GM23338 (cell line): Measurements from ENCODE around the gene USF2. TPM values are rescaled to one million over a fixed set of nuclear protein-coding genes. Genes with fewer than 3 reads are reported as not detected.

ENCODE experiments used
- ATAC-seq: fragments of 200-7000 bp; cut with Tn5 transposase; 3 replicates; pipeline ENCODE4 v1.9.1; 2020
- DNase-seq: peaks from one replicate; pipeline ENCODE4 v3.0.0-alpha.2; 2015; ENCODE audit warnings: low spot score
- H2AFZ ChIP-seq: fragments of 200-600 bp; sonication (generic); 2 replicates; pipeline ENCODE4 v1.8.0; 2016; ENCODE audit warnings: antibody characterized with exemption, mild to moderate bottlenecking, moderate library complexity
- H3F3A ChIP-seq: fragments of 200-600 bp; sonication (generic); replicated peaks from 2 replicates; pipeline ENCODE4 v1.8.0; 2017; ENCODE audit warnings: antibody characterized with exemption, mixed run types, low read depth
- H3K27ac ChIP-seq: fragments of 200-600 bp; sonication (generic); 2 replicates; pipeline ENCODE4 v1.6.1; 2016; ENCODE audit warnings: low read depth
- H3K27me3 ChIP-seq: fragments of 200-600 bp; sonication (generic); 2 replicates; pipeline ENCODE4 v1.8.0; 2016; ENCODE audit warnings: mild to moderate bottlenecking, mixed run types, moderate library complexity; ENCODE audit not compliant: insufficient read depth
- H3K36me3 ChIP-seq: fragments of 200-600 bp; sonication (generic); 2 replicates; pipeline ENCODE4 v1.8.0; 2016; ENCODE audit warnings: mild to moderate bottlenecking; ENCODE audit not compliant: insufficient read depth
- H3K4me1 ChIP-seq: fragments of 200-600 bp; sonication (generic); 2 replicates; pipeline ENCODE4 v1.8.0; 2016; ENCODE audit warnings: mild to moderate bottlenecking, moderate library complexity; ENCODE audit not compliant: insufficient read depth
- H3K4me2 ChIP-seq: fragments of 200-600 bp; sonication (generic); 2 replicates; pipeline ENCODE4 v1.7.1; 2017; ENCODE audit warnings: mixed run types
- H3K4me3 ChIP-seq: fragments of 200-600 bp; sonication (generic); 2 replicates; pipeline ENCODE4 v1.6.1; 2016; ENCODE audit warnings: mixed run types
- H3K79me2 ChIP-seq: fragments of 200-600 bp; sonication (generic); replicated peaks from 2 replicates; pipeline ENCODE4 v1.8.0; 2017; ENCODE audit warnings: mild to moderate bottlenecking; ENCODE audit not compliant: insufficient read depth
- H3K9me2 ChIP-seq: fragments of 200-600 bp; sonication (generic); 2 replicates; pipeline ENCODE4 v1.8.0; 2017; ENCODE audit not compliant: insufficient read depth
- H4K20me1 ChIP-seq: fragments of 200-600 bp; sonication (generic); replicated peaks from 2 replicates; pipeline ENCODE4 v1.8.0; 2017; ENCODE audit warnings: mild to moderate bottlenecking; ENCODE audit not compliant: insufficient read depth
- H3K27ac Mint-ChIP-seq: 2 replicates; pipeline ENCODE4 v1.8.0; 2020; ENCODE audit warnings: inconsistent platforms, mild to moderate bottlenecking, moderate library complexity, mixed read lengths
- H3K27me3 Mint-ChIP-seq: 3 replicates; pipeline ENCODE4 v1.8.0; 2022; ENCODE audit warnings: low read depth, mild to moderate bottlenecking, moderate library complexity, mixed read lengths, inconsistent platforms; ENCODE audit not compliant: insufficient read depth, poor library complexity
- H3K36me3 Mint-ChIP-seq: 3 replicates; pipeline ENCODE4 v1.8.0; 2021; ENCODE audit warnings: low read depth, mild to moderate bottlenecking, inconsistent platforms, moderate library complexity, mixed read lengths
- H3K4me1 Mint-ChIP-seq: 3 replicates; pipeline ENCODE4 v1.8.0; 2020; ENCODE audit warnings: mild to moderate bottlenecking, inconsistent platforms, mixed read lengths
- H3K4me3 Mint-ChIP-seq: 3 replicates; pipeline ENCODE4 v1.8.0; 2021; ENCODE audit warnings: moderate library complexity, mild to moderate bottlenecking, inconsistent platforms, mixed read lengths
- H3K9me3 Mint-ChIP-seq: 3 replicates; pipeline ENCODE4 v1.8.0; 2020; ENCODE audit warnings: moderate library complexity, mild to moderate bottlenecking, inconsistent platforms, mixed read lengths
- CREB1 ChIP-seq: fragments of 250-450 bp; sonication (Bioruptor Pico); IDR thresholded peaks from 2 replicates; pipeline ENCODE4 v1.5.0; 2020; ENCODE audit warnings: low read depth, mild to moderate bottlenecking, moderate library complexity
- CTCF ChIP-seq, 2 experiments: fragments of 200-600 bp in 1 of 2; sonication (generic) in 1 of 2; conservative IDR thresholded peaks; 2 replicates each; pipeline versions ENCODE4 v1.5.1 to v1.6.1; 2016 to 2017; ENCODE audit warnings: antibody characterized with exemption in 2 of 2, low read depth in 2 of 2, mild to moderate bottlenecking in 2 of 2, moderate library complexity in 1 of 2
- ETS1 ChIP-seq: IDR thresholded peaks from 2 replicates; pipeline ENCODE4 v1.6.1; 2016; ENCODE audit warnings: antibody characterized with exemption
- JUNB ChIP-seq: IDR thresholded peaks from one replicate; pipeline ENCODE4 v1.6.1; 2016; ENCODE audit warnings: antibody characterized with exemption; ENCODE audit not compliant: unreplicated experiment
- NANOG ChIP-seq: IDR thresholded peaks from 2 replicates; pipeline ENCODE4 v1.6.1; 2016; ENCODE audit warnings: antibody characterized with exemption, borderline replicate concordance
- REST ChIP-seq: IDR thresholded peaks from one replicate; pipeline ENCODE4 v1.6.1; 2018; ENCODE audit warnings: antibody characterized with exemption; ENCODE audit not compliant: unreplicated experiment
- STAT1 ChIP-seq: IDR thresholded peaks from one replicate; pipeline ENCODE4 v1.6.1; 2016; ENCODE audit warnings: antibody characterized with exemption; ENCODE audit not compliant: unreplicated experiment
- ZNF114 ChIP-seq: fragments of 250-450 bp; sonication (Bioruptor Pico); IDR thresholded peaks from 2 replicates; pipeline ENCODE4 v1.5.0; 2020; ENCODE audit warnings: mild to moderate bottlenecking, moderate library complexity
- ZNF331 ChIP-seq: fragments of 250-450 bp; sonication (Bioruptor Pico); IDR thresholded peaks from 2 replicates; pipeline ENCODE4 v1.5.0; 2020; ENCODE audit warnings: low read depth, mild to moderate bottlenecking, moderate library complexity
- polyA plus RNA-seq: library from polyadenylated mRNA; unstranded; fragments of >200 nt; fragmentation: Nextera tagmentation; extraction: Ambion mirVana; gene quantifications from 2 replicates; pipeline ENCODE4 v1.2.1, GENCODE V29; 2016
- total RNA-seq: library from RNA; depleted of rRNA; stranded (reverse); fragments of >200 nt; shearing (Covaris generic); gene quantifications from 2 replicates; pipeline ENCODE4 v1.2.3, GENCODE V29; 2014

USF2 gene
- total and polyA plus RNA-seq, 2 experiments from 2014 or later: 28.9 to 60.5 TPM

- TF ChIP-seq CTCF (conservative IDR thresholded peaks at IDR 0.05; ENCODE audit: low read depth in 2 of 2) (no peak), STAT1 (no peak), ETS1 (no peak), NANOG (no peak), ZNF331 (CRISPR knock-in tag) (no peak), CREB1 (no peak), REST (no peak), JUNB (no peak), ZNF114 (no peak)
Measured at GRCh38 chr19:35302446-35302845, 33.7 kb downstream of the USF2 start (continued).

GRCh38 chr19:35303357-35303915, 34.7 kb downstream of the USF2 start:
- Mint-ChIP-seq H3K4me3 (no peak overlapping the region), H3K9me3 (no peaks in the 10 kb centered on the region), H3K27me3 (peaks cover 10% of the 10 kb centered on the region), H3K36me3 (no peaks in the 10 kb centered on the region), H3K27ac (no peak overlapping the region; the same call in 1 of the 2 replicates), H3K4me1 (peaks cover 5% of the 10 kb centered on the region; the same call in 2 of the 3 replicates)
- Histone ChIP-seq H3K36me3 (no peaks in the 10 kb centered on the region), H4K20me1 (no peaks in the 10 kb centered on the region), H3K9me2 (no peaks in the 10 kb centered on the region), H3K27ac (no peak overlapping the region), H3K4me1 (no peaks in the 10 kb centered on the region; the same call in 1 of the 2 replicates), H3K4me2 (no peak overlapping the region), H2AFZ (no peak overlapping the region), H3K4me3 (no peak overlapping the region), H3K27me3 (no peaks in the 10 kb centered on the region), H3F3A (0 out of 2 replicates have a peak, but pooled peaks cover under 1% of the 10 kb centered on the region), H3K79me2 (no peaks in the 10 kb centered on the region)
- TF ChIP-seq JUNB (no peak), CTCF (conservative IDR thresholded peaks at IDR 0.05; ENCODE audit: low read depth in 2 of 2) (no peak), CREB1 (no peak)
- DNase-seq: no peak
- ATAC-seq: no peak
